Activated CD4-positive, alpha-beta T cell treated with anti-CD3 and anti-CD28 coated beads, Interleukin-2, amount 10 ng/mL, durations not matched to agents 7 days and 5 days (primary cell): Measurements from ENCODE around the gene SIGLEC9. TPM values are rescaled to one million over a fixed set of nuclear protein-coding genes. Genes with fewer than 3 reads are reported as not detected.

Source experiments
- CTCF ChIA-PET: fragments of 350-600 bp; sonication (Branson Sonifier 250); formaldehyde crosslinking; loops from one replicate; lab custom pipeline; 2021; ENCODE audit warnings: antibody characterized with exemption; lab: Charles Lee
- POLR2A ChIA-PET: fragments of 350-600 bp; sonication (Branson Sonifier 250); formaldehyde crosslinking; loops from one replicate; lab custom pipeline; 2021; ENCODE audit warnings: antibody characterized with exemption; lab: Charles Lee
- DNase-seq: peaks from one replicate; pipeline ENCODE4 v3.0.0-alpha.2; 2020
- H3K27ac Mint-ChIP-seq: one replicate; pipeline ENCODE4 v1.8.0; 2021; ENCODE audit warnings: mild to moderate bottlenecking, moderate library complexity, mixed read lengths
- H3K27me3 Mint-ChIP-seq: one replicate; pipeline ENCODE4 v1.8.0; 2021; ENCODE audit warnings: mixed read lengths
- H3K36me3 Mint-ChIP-seq: one replicate; pipeline ENCODE4 v1.8.0; 2021; ENCODE audit warnings: low read depth, mixed read lengths
- H3K4me1 Mint-ChIP-seq: one replicate; pipeline ENCODE4 v1.8.0; 2021; ENCODE audit warnings: mixed read lengths
- H3K4me3 Mint-ChIP-seq: one replicate; pipeline ENCODE4 v1.8.0; 2021; ENCODE audit warnings: mild to moderate bottlenecking, moderate library complexity, mixed read lengths
- H3K9me3 Mint-ChIP-seq: one replicate; pipeline ENCODE4 v1.8.0; 2021; ENCODE audit warnings: mixed read lengths
- total RNA-seq, 2 experiments: library from RNA; stranded (reverse); gene quantifications; one replicate each; pipeline ENCODE4 v1.2.3, GENCODE V29; 2021

SIGLEC9 gene
- total RNA-seq, 2 experiments from 2014 or later: 0.20 to 0.27 TPM

DNA sequence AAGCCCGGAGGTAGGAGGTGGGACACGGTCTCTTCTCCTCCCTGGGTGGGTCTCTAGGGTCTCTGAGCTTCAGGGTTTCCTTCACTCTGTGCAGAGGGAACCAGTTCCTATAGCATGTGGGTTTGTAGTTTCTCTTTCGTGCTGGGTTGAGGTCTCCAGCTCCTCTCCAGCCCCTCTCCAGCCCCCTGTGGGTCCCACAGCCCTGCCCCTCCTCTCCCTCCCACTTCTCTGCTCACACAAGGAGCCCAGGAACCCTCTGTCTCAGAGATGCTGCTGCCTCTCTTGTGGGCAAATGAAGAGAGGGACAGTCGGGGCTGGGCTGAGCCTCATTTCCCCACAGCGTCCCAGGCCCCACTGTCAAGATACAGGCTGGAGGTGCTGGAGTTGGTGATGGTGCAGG lies 18.8 kb downstream of the SIGLEC9 start:
- Mint-ChIP-seq H3K4me1 (peaks cover 2% of the 10 kb centered on the region), H3K27me3 (peaks cover 11% of the 10 kb centered on the region), H3K9me3 (no peaks in the 10 kb centered on the region), H3K27ac (no peak overlapping the region), H3K36me3 (no peaks in the 10 kb centered on the region), H3K4me3 (no peak overlapping the region)
- POLR2A ChIA-PET: no interaction called here
- CTCF ChIA-PET: no interaction called here
- no peak for DNase-seq

GRCh38 chr19:51144482-51145045 lies 19.9 kb downstream of the SIGLEC9 start:
- ChIA-PET CTCF (interaction anchor here (0.7 kb wide), 1 partner anchor 10 kb away, joined by 3 read pairs; no protein-coding TSS in a partner anchor), POLR2A (no interaction called here)
- no peak overlapping the region for H3K27ac Mint-ChIP-seq
- no peaks in the 10 kb centered on the region for H3K9me3 Mint-ChIP-seq
- DNase-seq: no peak
- no peaks in the 10 kb centered on the region for H3K36me3 Mint-ChIP-seq
- peaks cover 19% of the 10 kb centered on the region for H3K27me3 Mint-ChIP-seq
- H3K4me3 Mint-ChIP-seq: no peak overlapping the region
- H3K4me1 Mint-ChIP-seq: no peaks in the 10 kb centered on the region

- H3K9me3 Mint-ChIP-seq: no peaks in the 10 kb centered on the region
- H3K27me3 Mint-ChIP-seq: peaks cover 21% of the 10 kb centered on the region
- no peak overlapping the region for H3K4me3 Mint-ChIP-seq
- no peak for DNase-seq
- ChIA-PET POLR2A (no interaction called here), CTCF (interaction anchor here (0.7 to 1.0 kb wide), 4 partner anchors 9 to 98 kb away, joined by 3 to 4 read pairs (median 3); no protein-coding TSS in a partner anchor)
- no peaks in the 10 kb centered on the region for H3K4me1 Mint-ChIP-seq
- H3K27ac Mint-ChIP-seq: no peak overlapping the region
- H3K36me3 Mint-ChIP-seq: no peaks in the 10 kb centered on the region
Observed at GRCh38 chr19:51145916-51146493, 21.3 kb downstream of the SIGLEC9 start.

DNA sequence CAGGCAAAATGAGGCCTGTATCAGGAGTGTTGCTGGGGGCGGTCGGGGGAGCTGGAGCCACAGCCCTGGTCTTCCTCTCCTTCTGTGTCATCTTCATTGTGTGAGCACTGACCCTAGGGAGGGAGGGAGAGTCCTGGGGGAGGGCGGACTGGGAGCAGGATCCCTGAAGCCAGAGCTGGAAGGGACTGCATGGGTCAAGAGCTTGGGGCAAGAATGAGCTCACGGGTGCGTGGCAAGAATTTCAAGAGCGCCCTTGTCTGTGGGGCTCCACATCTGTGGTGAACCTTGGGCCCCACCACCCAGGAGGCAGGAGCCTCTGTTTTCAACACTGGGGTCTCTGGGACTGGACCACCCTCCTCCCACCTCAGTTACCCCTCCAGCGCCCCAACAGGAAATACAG lies 22.0 kb downstream of the SIGLEC9 start:
- POLR2A ChIA-PET: no interaction called here
- Mint-ChIP-seq H3K9me3 (no peaks in the 10 kb centered on the region), H3K4me1 (no peaks in the 10 kb centered on the region), H3K36me3 (no peaks in the 10 kb centered on the region), H3K27me3 (peaks cover 21% of the 10 kb centered on the region), H3K4me3 (no peak overlapping the region), H3K27ac (no peak overlapping the region)
- CTCF ChIA-PET: interaction anchor here (0.8 kb wide), 1 partner anchor 33 kb away, joined by 3 read pairs; no protein-coding TSS in a partner anchor
- DNase-seq: no peak

DNA sequence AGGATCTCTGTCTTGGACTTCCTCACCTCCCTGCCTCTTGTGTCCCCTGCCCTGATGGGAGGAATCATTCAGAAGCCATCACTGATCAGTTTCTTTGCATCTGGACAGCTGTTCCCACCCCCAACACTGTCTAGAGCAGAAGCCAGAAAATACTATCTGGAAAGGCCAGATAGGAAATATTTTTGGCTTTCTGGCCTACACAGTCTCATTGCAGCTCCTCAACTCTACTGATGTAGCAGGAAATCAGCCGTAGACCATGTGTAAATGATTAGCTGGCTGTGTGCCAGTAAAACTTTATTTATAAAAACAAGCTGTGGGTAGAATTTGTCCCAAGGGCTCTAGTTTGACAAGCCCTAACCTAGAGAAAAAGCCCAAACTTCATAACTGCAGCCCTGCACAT lies 23.0 kb downstream of the SIGLEC9 start:
- POLR2A ChIA-PET: no interaction called here
- H3K4me3 Mint-ChIP-seq: no peak overlapping the region
- no peaks in the 10 kb centered on the region for H3K36me3 Mint-ChIP-seq
- H3K4me1 Mint-ChIP-seq: no peaks in the 10 kb centered on the region
- CTCF ChIA-PET: no interaction called here
- peaks cover 23% of the 10 kb centered on the region for H3K27me3 Mint-ChIP-seq
- H3K27ac Mint-ChIP-seq: no peak overlapping the region
- H3K9me3 Mint-ChIP-seq: no peaks in the 10 kb centered on the region
- DNase-seq: no peak

- H3K36me3 Mint-ChIP-seq: no peaks in the 10 kb centered on the region
- H3K27me3 Mint-ChIP-seq: peaks cover 26% of the 10 kb centered on the region
- H3K27ac Mint-ChIP-seq: no peak overlapping the region
- no peak overlapping the region for H3K4me3 Mint-ChIP-seq
- H3K4me1 Mint-ChIP-seq: no peaks in the 10 kb centered on the region
- POLR2A ChIA-PET: no interaction called here
- CTCF ChIA-PET: no interaction called here
- H3K9me3 Mint-ChIP-seq: no peaks in the 10 kb centered on the region
- no peak for DNase-seq
Observed at GRCh38 chr19:51148580-51148979, 23.9 kb downstream of the SIGLEC9 start.

- ChIA-PET CTCF (no interaction called here), POLR2A (no interaction called here)
Observed at GRCh38 chr19:51150627-51151026, 25.9 kb downstream of the SIGLEC9 start.

GRCh38 chr19:51156710-51157109 lies 32.0 kb downstream of the SIGLEC9 start:
- CTCF ChIA-PET: no interaction called here
- Mint-ChIP-seq H3K36me3 (no peaks in the 10 kb centered on the region), H3K9me3 (no peaks in the 10 kb centered on the region), H3K27ac (no peak overlapping the region), H3K4me3 (no peak overlapping the region), H3K4me1 (peaks cover 17% of the 10 kb centered on the region), H3K27me3 (peaks cover 14% of the 10 kb centered on the region)
- POLR2A ChIA-PET: interaction anchor here (0.5 kb wide), 1 partner anchor 42 kb away, joined by 4 read pairs; no protein-coding TSS in a partner anchor
- no peak for DNase-seq

More at GRCh38 chr19:51150627-51151026, 25.9 kb downstream of the SIGLEC9 start:
- H3K4me3 Mint-ChIP-seq: no peak overlapping the region
- H3K27ac Mint-ChIP-seq: no peak overlapping the region
- DNase-seq: no peak
- H3K27me3 Mint-ChIP-seq: peaks cover 23% of the 10 kb centered on the region
- H3K4me1 Mint-ChIP-seq: no peaks in the 10 kb centered on the region
- H3K9me3 Mint-ChIP-seq: no peaks in the 10 kb centered on the region
- H3K36me3 Mint-ChIP-seq: no peaks in the 10 kb centered on the region

DNA sequence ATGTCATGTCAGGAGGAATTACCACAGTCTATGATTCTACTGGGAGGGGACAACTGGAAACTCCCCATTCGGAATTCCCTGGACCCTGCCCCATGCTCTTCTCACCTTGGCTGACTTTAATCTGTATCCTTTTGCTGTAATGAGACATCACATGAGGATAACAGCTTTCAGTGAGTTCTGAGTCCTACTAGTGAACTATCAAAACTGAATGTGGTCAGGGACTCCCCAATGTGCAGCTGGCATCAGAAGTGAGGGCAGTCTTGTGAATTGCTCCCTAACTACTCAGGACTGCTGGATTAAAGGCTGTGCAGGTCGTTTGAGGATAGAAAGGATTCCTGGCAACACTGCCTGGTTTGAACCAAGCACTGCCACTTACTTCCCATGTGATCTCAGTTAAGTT lies 32.6 kb downstream of the SIGLEC9 start:
- CTCF ChIA-PET: interaction anchor here (0.9 to 2.9 kb wide), 4 partner anchors 9 to 104 kb away, joined by 3 to 13 read pairs (median 6); no protein-coding TSS in a partner anchor
- H3K36me3 Mint-ChIP-seq: no peaks in the 10 kb centered on the region
- H3K9me3 Mint-ChIP-seq: no peaks in the 10 kb centered on the region
- H3K27me3 Mint-ChIP-seq: peaks cover 14% of the 10 kb centered on the region
- POLR2A ChIA-PET: no interaction called here
- DNase-seq: no peak
- H3K27ac Mint-ChIP-seq: no peak overlapping the region
- H3K4me3 Mint-ChIP-seq: no peak overlapping the region
- H3K4me1 Mint-ChIP-seq: peaks cover 18% of the 10 kb centered on the region

DNA sequence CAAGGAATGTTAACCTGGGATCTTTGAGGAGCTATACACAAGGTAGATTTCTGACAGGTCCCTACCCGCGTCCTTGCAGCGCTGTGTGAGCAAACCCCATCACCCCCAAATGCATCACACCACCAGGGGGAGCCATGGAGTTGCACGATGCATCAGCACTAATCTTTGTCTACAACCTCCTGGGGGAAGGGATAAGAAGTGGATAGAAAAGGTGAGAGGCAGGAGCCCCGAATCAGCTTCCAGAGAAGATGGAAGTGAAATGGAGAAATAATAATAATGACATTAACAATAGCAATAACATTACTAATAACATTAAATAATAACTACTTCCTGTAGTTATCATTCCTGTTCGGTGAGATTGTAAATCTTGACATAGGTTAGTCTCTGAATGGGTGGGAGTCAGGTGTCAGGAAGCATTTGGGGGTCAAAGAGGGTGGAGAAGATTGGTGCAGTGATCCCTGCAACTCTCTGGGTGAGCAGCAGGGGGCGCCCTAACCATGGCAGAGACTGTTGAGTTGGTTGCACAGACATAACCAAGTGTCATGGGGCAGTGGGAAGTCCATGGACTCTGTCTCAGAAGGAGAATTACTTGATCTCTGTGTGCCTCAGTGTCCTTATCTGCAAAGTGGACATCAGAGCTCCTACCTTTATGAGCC lies 33.9 kb downstream of the SIGLEC9 start:
- H3K4me3 Mint-ChIP-seq: no peak overlapping the region
- no peaks in the 10 kb centered on the region for H3K36me3 Mint-ChIP-seq
- H3K27ac Mint-ChIP-seq: no peak overlapping the region
- peaks cover 13% of the 10 kb centered on the region for H3K27me3 Mint-ChIP-seq
- peaks cover 26% of the 10 kb centered on the region for H3K4me1 Mint-ChIP-seq
- peak; percentile 85 for DNase-seq
- no peaks in the 10 kb centered on the region for H3K9me3 Mint-ChIP-seq
- ChIA-PET POLR2A (no interaction called here), CTCF (interaction anchor here (0.8 to 2.9 kb wide), 11 partner anchors 13 to 249 kb away, joined by 3 to 13 read pairs (median 3); no protein-coding TSS in a partner anchor)

DNA sequence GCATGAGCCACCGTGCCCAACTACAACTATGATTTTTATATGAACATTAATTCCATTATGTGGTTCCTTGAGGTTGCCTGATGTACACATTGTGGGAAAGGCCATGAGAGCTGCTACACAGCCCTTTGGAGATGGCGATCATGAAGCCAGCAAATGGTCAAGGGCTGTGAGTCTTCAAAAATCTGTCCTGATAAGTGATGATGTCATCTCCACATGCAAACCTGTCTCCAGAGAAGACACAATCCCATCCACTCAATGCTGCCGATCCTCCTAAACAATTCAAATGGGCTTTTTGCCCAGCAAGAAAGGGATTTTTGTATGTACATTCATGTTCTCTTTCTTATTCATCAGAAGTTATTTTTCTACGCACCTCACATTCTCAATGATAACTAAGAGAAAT lies 35.0 kb downstream of the SIGLEC9 start:
- CTCF ChIA-PET: interaction anchor here (0.9 to 2.9 kb wide), 2 partner anchors 98 to 100 kb away, joined by 3 to 13 read pairs; no protein-coding TSS in a partner anchor
- Mint-ChIP-seq H3K27me3 (peaks cover 13% of the 10 kb centered on the region), H3K4me3 (no peak overlapping the region)

GRCh38 chr19:51161266-51161665 lies 36.6 kb downstream of the SIGLEC9 start:
- no peak overlapping the region for H3K27ac Mint-ChIP-seq
- ChIA-PET CTCF (no interaction called here), POLR2A (no interaction called here)
- peaks cover 13% of the 10 kb centered on the region for H3K27me3 Mint-ChIP-seq
- peaks cover 32% of the 10 kb centered on the region for H3K4me1 Mint-ChIP-seq
- H3K9me3 Mint-ChIP-seq: no peaks in the 10 kb centered on the region
- DNase-seq: no peak
- H3K4me3 Mint-ChIP-seq: no peak overlapping the region
- no peaks in the 10 kb centered on the region for H3K36me3 Mint-ChIP-seq

More for the DNA sequence above, 35.0 kb downstream of the SIGLEC9 start:
- POLR2A ChIA-PET: no interaction called here
- no peak overlapping the region for H3K27ac Mint-ChIP-seq
- peaks cover 31% of the 10 kb centered on the region for H3K4me1 Mint-ChIP-seq
- H3K9me3 Mint-ChIP-seq: no peaks in the 10 kb centered on the region
- no peaks in the 10 kb centered on the region for H3K36me3 Mint-ChIP-seq
- DNase-seq: no peak
